C4-2B (cell line): ENCODE measurements around the gene GPX4.

Experiments used
- H3K27ac ChIP-seq: fragments of 450-650 bp; 2 replicates; pipeline ENCODE4 v1.5.1; 2017
- CTCF ChIP-seq: fragments of 450-650 bp; conservative IDR thresholded peaks from 2 replicates; pipeline ENCODE4 v1.5.1; 2017; ENCODE audit warnings: mild to moderate bottlenecking
- ZFX ChIP-seq: fragments of 450-650 bp; IDR thresholded peaks from 2 replicates; pipeline ENCODE4 v1.6.1; 2017

GPX4 gene, protein sequence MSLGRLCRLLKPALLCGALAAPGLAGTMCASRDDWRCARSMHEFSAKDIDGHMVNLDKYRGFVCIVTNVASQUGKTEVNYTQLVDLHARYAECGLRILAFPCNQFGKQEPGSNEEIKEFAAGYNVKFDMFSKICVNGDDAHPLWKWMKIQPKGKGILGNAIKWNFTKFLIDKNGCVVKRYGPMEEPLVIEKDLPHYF

DNA sequence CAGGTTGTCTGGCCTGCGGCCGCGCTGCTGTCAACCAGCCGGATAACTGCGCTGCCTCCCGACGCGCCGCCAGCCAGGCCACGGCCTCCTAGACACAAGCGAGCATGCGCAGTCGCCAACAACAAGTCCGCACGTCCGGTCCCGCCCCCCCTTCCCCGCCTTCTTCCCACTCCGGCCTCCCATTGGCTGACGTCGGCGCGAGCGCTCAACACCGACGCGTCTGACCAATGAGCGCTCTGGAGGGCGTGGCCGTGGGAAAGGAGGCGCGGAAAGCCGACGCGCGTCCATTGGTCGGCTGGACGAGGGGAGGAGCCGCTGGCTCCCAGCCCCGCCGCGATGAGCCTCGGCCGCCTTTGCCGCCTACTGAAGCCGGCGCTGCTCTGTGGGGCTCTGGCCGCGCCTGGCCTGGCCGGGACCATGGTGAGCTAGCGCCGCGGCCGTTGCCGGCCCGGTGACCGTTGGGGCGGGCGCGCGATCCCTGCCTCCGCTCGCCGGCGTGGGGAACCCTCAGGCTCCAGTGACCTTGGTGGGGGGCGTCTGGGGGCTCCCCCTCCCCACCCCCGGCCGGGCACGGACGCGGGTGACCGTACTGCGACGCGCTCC is at the start of gene GPX4:
Gene GPX4 (plus strand): TSS at position 287 of the 603 bp plus-strand sequence. CDS start 50 bp downstream, at position 337.
- H3K27ac ChIP-seq = peak within 1 kb of the TSS; percentile 90
- TF ChIP-seq ZFX = peak; percentile 67; the same call in 1 of the 2 replicates
- no peak for TF ChIP-seq CTCF

- TF ChIP-seq CTCF (no peak), ZFX (no peak)
- H3K27ac ChIP-seq = no peak overlapping the region
Observed at GRCh38 chr19:1054102-1055027, 49.4 kb upstream of the GPX4 start.

GRCh38 chr19:1055028-1055425 is 48.8 kb upstream of the GPX4 start:
- H3K27ac ChIP-seq = no peak overlapping the region
- TF ChIP-seq CTCF (no peak), ZFX (no peak)

- TF ChIP-seq CTCF = no peak
- no peak for TF ChIP-seq ZFX
- no peak overlapping the region for H3K27ac ChIP-seq
Observed at GRCh38 chr19:1055886-1056620, 47.7 kb upstream of the GPX4 start.

GRCh38 chr19:1057176-1057855 is 46.5 kb upstream of the GPX4 start:
- TF ChIP-seq CTCF (no peak), ZFX (no peak)
- no peak overlapping the region for H3K27ac ChIP-seq

DNA sequence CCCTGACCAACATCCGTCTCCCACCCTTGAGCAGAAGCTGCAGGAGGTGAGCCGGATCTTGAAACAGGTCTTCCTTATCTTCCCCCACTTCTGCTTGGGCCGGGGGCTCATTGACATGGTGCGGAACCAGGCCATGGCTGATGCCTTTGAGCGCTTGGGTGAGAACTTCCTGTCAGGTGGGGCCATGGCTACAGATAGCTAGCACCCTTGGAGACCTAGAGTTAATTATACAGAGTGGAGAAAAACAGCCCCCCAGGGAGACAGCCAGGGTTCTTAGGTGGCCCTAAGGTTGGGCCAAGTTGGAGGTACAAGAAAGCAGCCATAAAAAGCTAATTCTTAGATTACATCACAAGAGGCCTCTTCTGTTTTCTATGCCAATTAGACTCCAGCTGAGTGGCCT is 45.7 kb upstream of the GPX4 start:
- no peak overlapping the region for H3K27ac ChIP-seq
- TF ChIP-seq ZFX = no peak
- no peak for TF ChIP-seq CTCF
